C4-2B (cell line): ENCODE results near the gene RCAN3.

Source experiments
- H3K27ac ChIP-seq: fragments of 450-650 bp; 2 replicates; pipeline ENCODE4 v1.5.1; 2017
- CTCF ChIP-seq: fragments of 450-650 bp; conservative IDR thresholded peaks from 2 replicates; pipeline ENCODE4 v1.5.1; 2017; ENCODE audit warnings: mild to moderate bottlenecking
- ZFX ChIP-seq: fragments of 450-650 bp; IDR thresholded peaks from 2 replicates; pipeline ENCODE4 v1.6.1; 2017

RCAN3 gene

DNA sequence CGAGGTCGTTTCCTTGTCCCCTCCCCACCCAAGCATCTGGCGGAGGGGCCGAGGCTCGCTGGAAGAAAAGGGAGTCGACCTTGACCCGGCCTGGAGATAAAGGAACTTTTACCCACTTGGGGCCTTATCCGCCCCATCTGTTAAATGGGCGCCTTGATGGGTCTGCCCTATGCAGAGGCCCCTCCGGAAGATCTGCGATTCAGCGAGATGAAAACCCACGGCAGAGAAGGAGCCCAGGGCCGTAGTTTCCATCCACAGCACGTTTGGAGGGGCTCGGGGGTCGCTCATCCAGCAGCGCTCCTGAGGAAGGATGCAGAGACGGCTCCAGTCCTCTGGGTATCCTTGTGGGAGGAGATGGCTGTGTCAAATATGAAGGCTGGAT lies 53.8 kb downstream of the RCAN3 start:
- TF ChIP-seq ZFX (no peak), CTCF (no peak)
- H3K27ac ChIP-seq: no peak overlapping the region

DNA sequence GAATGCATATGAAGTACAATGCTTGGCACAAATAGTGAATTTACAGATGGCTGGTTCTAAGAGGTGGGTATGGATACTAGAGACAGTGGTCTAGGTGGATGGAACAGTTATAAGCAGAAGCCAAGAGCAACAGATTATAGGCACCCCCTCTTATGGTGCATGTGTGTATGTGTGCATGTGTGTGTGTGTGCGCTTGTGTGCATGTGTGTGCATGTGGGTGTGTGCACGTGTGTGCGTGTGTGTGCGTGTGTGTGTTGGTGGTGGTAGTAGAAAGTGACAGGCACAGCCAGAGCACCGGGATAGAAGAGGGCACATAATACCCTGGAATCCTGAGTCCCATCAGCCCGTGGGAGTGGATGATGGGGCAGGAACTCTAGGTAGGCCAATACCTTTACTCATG lies 54.6 kb downstream of the RCAN3 start:
- no peak overlapping the region for H3K27ac ChIP-seq
- no peak for TF ChIP-seq CTCF
- TF ChIP-seq ZFX: no peak

GRCh38 chr1:24557711-24558131 lies 55.1 kb downstream of the RCAN3 start:
- H3K27ac ChIP-seq: no peak overlapping the region
- TF ChIP-seq ZFX (no peak), CTCF (no peak)

GRCh38 chr1:24558455-24558854 lies 55.8 kb downstream of the RCAN3 start:
- H3K27ac ChIP-seq: no peak overlapping the region
- TF ChIP-seq CTCF (no peak), ZFX (no peak)

- TF ChIP-seq CTCF (no peak), ZFX (no peak)
- H3K27ac ChIP-seq: no peak overlapping the region
Observed at GRCh38 chr1:24558902-24559791, 56.5 kb downstream of the RCAN3 start.

DNA sequence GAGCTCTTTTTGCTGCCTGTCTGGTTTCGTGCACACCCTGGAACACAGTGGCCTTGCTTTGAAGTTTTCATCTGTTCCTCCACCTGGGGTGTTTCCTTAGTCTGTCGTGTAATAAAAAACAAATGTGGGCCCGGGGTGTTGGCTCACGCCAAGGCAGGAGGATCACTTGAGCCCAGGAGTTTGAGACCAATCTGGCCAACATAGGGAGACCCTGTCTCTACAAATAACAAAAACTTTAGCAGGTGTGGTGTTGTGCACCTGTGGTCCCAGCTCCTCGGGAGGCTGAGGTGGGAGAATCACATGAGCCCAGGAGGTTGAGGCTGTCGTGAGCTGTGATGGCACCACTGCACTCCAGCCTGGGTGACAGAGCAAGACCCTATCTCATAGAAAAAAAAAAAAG lies 57.7 kb downstream of the RCAN3 start:
- H3K27ac ChIP-seq: no peak overlapping the region
- TF ChIP-seq ZFX: no peak
- no peak for TF ChIP-seq CTCF

- H3K27ac ChIP-seq: no peak overlapping the region
- no peak for TF ChIP-seq ZFX
- TF ChIP-seq CTCF: no peak
Observed at GRCh38 chr1:24562625-24563024, 60.0 kb downstream of the RCAN3 start.
